GM23338 (cell line): ENCODE measurements around the gene MYL6. TPM values are rescaled to one million over a fixed set of nuclear protein-coding genes. Genes with fewer than 3 reads are reported as not detected.

Experiments
- ATAC-seq: fragments of 200-7000 bp; cut with Tn5 transposase; 3 replicates; pipeline ENCODE4 v1.9.1; 2020
- DNase-seq: peaks from one replicate; pipeline ENCODE4 v3.0.0-alpha.2; 2015; ENCODE audit warnings: low spot score
- H2AFZ ChIP-seq: fragments of 200-600 bp; sonication (generic); 2 replicates; pipeline ENCODE4 v1.8.0; 2016; ENCODE audit warnings: antibody characterized with exemption, mild to moderate bottlenecking, moderate library complexity
- H3F3A ChIP-seq: fragments of 200-600 bp; sonication (generic); replicated peaks from 2 replicates; pipeline ENCODE4 v1.8.0; 2017; ENCODE audit warnings: antibody characterized with exemption, mixed run types, low read depth
- H3K27ac ChIP-seq: fragments of 200-600 bp; sonication (generic); 2 replicates; pipeline ENCODE4 v1.6.1; 2016; ENCODE audit warnings: low read depth
- H3K27me3 ChIP-seq: fragments of 200-600 bp; sonication (generic); 2 replicates; pipeline ENCODE4 v1.8.0; 2016; ENCODE audit warnings: mild to moderate bottlenecking, mixed run types, moderate library complexity; ENCODE audit not compliant: insufficient read depth
- H3K36me3 ChIP-seq: fragments of 200-600 bp; sonication (generic); 2 replicates; pipeline ENCODE4 v1.8.0; 2016; ENCODE audit warnings: mild to moderate bottlenecking; ENCODE audit not compliant: insufficient read depth
- H3K4me1 ChIP-seq: fragments of 200-600 bp; sonication (generic); 2 replicates; pipeline ENCODE4 v1.8.0; 2016; ENCODE audit warnings: mild to moderate bottlenecking, moderate library complexity; ENCODE audit not compliant: insufficient read depth
- H3K4me2 ChIP-seq: fragments of 200-600 bp; sonication (generic); 2 replicates; pipeline ENCODE4 v1.7.1; 2017; ENCODE audit warnings: mixed run types
- H3K4me3 ChIP-seq: fragments of 200-600 bp; sonication (generic); 2 replicates; pipeline ENCODE4 v1.6.1; 2016; ENCODE audit warnings: mixed run types
- H3K79me2 ChIP-seq: fragments of 200-600 bp; sonication (generic); replicated peaks from 2 replicates; pipeline ENCODE4 v1.8.0; 2017; ENCODE audit warnings: mild to moderate bottlenecking; ENCODE audit not compliant: insufficient read depth
- H3K9me2 ChIP-seq: fragments of 200-600 bp; sonication (generic); 2 replicates; pipeline ENCODE4 v1.8.0; 2017; ENCODE audit not compliant: insufficient read depth
- H4K20me1 ChIP-seq: fragments of 200-600 bp; sonication (generic); replicated peaks from 2 replicates; pipeline ENCODE4 v1.8.0; 2017; ENCODE audit warnings: mild to moderate bottlenecking; ENCODE audit not compliant: insufficient read depth
- H3K27ac Mint-ChIP-seq: 2 replicates; pipeline ENCODE4 v1.8.0; 2020; ENCODE audit warnings: inconsistent platforms, mild to moderate bottlenecking, moderate library complexity, mixed read lengths
- H3K27me3 Mint-ChIP-seq: 3 replicates; pipeline ENCODE4 v1.8.0; 2022; ENCODE audit warnings: low read depth, mild to moderate bottlenecking, moderate library complexity, mixed read lengths, inconsistent platforms; ENCODE audit not compliant: insufficient read depth, poor library complexity
- H3K36me3 Mint-ChIP-seq: 3 replicates; pipeline ENCODE4 v1.8.0; 2021; ENCODE audit warnings: low read depth, mild to moderate bottlenecking, inconsistent platforms, moderate library complexity, mixed read lengths
- H3K4me1 Mint-ChIP-seq: 3 replicates; pipeline ENCODE4 v1.8.0; 2020; ENCODE audit warnings: mild to moderate bottlenecking, inconsistent platforms, mixed read lengths
- H3K4me3 Mint-ChIP-seq: 3 replicates; pipeline ENCODE4 v1.8.0; 2021; ENCODE audit warnings: moderate library complexity, mild to moderate bottlenecking, inconsistent platforms, mixed read lengths
- H3K9me3 Mint-ChIP-seq: 3 replicates; pipeline ENCODE4 v1.8.0; 2020; ENCODE audit warnings: moderate library complexity, mild to moderate bottlenecking, inconsistent platforms, mixed read lengths
- CREB1 ChIP-seq: fragments of 250-450 bp; sonication (Bioruptor Pico); IDR thresholded peaks from 2 replicates; pipeline ENCODE4 v1.5.0; 2020; ENCODE audit warnings: low read depth, mild to moderate bottlenecking, moderate library complexity
- CTCF ChIP-seq, 2 experiments: fragments of 200-600 bp in 1 of 2; sonication (generic) in 1 of 2; conservative IDR thresholded peaks; 2 replicates each; pipeline versions ENCODE4 v1.5.1 to v1.6.1; 2016 to 2017; ENCODE audit warnings: antibody characterized with exemption in 2 of 2, low read depth in 2 of 2, mild to moderate bottlenecking in 2 of 2, moderate library complexity in 1 of 2
- POLR2AphosphoS5 ChIP-seq: IDR thresholded peaks from 2 replicates; pipeline ENCODE4 v1.6.1; 2016; ENCODE audit warnings: antibody characterized with exemption, low read depth
- ZNF462 ChIP-seq: fragments of 250-450 bp; sonication (Bioruptor Pico); IDR thresholded peaks from 2 replicates; pipeline ENCODE4 v1.5.0; 2020; ENCODE audit warnings: mild to moderate bottlenecking, moderate library complexity
- polyA plus RNA-seq: library from polyadenylated mRNA; unstranded; fragments of >200 nt; fragmentation: Nextera tagmentation; extraction: Ambion mirVana; gene quantifications from 2 replicates; pipeline ENCODE4 v1.2.1, GENCODE V29; 2016
- total RNA-seq: library from RNA; depleted of rRNA; stranded (reverse); fragments of >200 nt; shearing (Covaris generic); gene quantifications from 2 replicates; pipeline ENCODE4 v1.2.3, GENCODE V29; 2014
- TF ChIP-seq, protein P1 (sequence below): IDR thresholded peaks from one replicate; pipeline ENCODE4 v1.6.1; 2018; ENCODE audit warnings: antibody characterized with exemption; ENCODE audit not compliant: unreplicated experiment

MYL6 gene
- total and polyA plus RNA-seq, 2 experiments from 2014 or later, result 1,092 to 1,545 TPM

DNA sequence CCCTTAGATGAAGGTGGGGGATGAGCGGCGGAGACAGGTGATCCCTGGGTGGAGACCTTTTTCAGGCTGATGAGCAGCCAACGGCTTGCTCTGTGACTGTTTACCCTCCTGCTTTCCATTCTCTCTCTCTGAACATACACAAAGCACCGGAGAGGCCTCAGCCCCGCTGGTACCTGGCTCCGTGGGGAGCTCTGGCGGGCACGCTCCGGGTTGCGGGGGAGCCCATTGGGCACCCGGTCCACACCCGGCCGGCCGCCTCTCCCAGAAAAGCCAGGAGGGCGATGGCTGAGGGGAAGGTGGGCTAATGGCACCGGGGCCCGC, 30.6 kb downstream of the MYL6 start (continued):
- TF ChIP-seq, protein P1, sequence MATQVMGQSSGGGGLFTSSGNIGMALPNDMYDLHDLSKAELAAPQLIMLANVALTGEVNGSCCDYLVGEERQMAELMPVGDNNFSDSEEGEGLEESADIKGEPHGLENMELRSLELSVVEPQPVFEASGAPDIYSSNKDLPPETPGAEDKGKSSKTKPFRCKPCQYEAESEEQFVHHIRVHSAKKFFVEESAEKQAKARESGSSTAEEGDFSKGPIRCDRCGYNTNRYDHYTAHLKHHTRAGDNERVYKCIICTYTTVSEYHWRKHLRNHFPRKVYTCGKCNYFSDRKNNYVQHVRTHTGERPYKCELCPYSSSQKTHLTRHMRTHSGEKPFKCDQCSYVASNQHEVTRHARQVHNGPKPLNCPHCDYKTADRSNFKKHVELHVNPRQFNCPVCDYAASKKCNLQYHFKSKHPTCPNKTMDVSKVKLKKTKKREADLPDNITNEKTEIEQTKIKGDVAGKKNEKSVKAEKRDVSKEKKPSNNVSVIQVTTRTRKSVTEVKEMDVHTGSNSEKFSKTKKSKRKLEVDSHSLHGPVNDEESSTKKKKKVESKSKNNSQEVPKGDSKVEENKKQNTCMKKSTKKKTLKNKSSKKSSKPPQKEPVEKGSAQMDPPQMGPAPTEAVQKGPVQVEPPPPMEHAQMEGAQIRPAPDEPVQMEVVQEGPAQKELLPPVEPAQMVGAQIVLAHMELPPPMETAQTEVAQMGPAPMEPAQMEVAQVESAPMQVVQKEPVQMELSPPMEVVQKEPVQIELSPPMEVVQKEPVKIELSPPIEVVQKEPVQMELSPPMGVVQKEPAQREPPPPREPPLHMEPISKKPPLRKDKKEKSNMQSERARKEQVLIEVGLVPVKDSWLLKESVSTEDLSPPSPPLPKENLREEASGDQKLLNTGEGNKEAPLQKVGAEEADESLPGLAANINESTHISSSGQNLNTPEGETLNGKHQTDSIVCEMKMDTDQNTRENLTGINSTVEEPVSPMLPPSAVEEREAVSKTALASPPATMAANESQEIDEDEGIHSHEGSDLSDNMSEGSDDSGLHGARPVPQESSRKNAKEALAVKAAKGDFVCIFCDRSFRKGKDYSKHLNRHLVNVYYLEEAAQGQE, result no peak
- TF ChIP-seq CTCF (conservative IDR thresholded peaks at IDR 0.05; ENCODE audit: low read depth in 2 of 2), result no peak

DNA sequence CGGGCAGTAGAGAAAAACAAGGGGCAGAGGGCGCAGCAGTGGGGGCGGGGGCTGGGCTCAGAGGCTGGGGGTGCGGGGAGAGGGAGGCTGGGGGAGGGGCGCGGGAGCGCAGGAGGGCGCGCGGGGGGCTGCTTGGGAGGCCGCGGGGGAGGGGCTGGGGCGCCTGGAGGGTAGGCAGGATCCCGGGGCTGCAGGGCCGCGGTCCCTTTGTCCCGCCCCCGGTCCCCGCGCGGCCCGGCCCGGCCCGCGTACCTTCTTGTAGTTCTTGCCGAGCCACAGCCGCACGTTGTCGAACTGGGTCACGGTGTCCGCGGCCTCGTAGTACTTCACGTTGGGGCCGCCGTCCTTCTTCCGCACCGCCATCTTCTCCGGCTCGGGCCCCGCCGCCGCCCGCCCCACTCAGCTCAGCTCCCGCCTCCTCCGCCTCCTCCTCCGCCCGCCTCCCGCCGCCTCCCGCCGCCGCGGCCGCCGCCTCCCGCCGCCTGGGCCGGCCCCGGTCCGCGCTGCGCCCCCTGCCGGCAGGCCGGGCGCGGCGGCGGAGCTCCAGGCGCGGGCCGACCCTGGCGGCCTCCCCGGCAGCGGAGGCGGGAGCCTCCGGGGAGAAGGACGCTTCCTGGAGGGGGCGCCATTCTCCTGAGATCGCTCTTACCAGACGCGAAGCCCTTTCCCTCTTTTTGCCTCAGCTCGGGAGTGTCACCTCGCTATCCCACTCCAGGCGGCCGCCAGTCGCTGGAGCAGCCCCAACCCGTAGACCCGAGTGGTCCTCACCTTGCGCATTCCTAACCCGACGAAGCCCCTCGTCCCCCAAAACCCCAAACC, 31.1 kb downstream of the MYL6 start, which contains the start of gene SMARCC2:
Gene SMARCC2 (minus strand): TSS at position 385 of the 819 bp plus-strand sequence. CDS start 22 bp downstream, at position 363.
- TF ChIP-seq CTCF (conservative IDR thresholded peaks at IDR 0.05; ENCODE audit: low read depth in 2 of 2) (peak; percentile 55 to 78), POLR2AphosphoS5 (peak; percentile 53), ZNF462 (CRISPR knock-in tag) (no peak), CREB1 (CRISPR knock-in tag) (peak; percentile 28; the same call in 1 of the 2 replicates)
- H3K27me3 ChIP-seq, result no peaks in the 10 kb centered on the region
- ATAC-seq (peak; percentile 77), DNase-seq (peak; percentile 93)
- peak within 1 kb of the TSS; percentile 100 for H3K27ac ChIP-seq
- peaks cover 17% of the 10 kb centered on the region; the same call in 1 of the 2 replicates for H3F3A ChIP-seq
- Mint-ChIP-seq H3K9me3 (peaks cover 6% of the 10 kb centered on the region; the same call in 2 of the 3 replicates), H3K36me3 (peaks cover 53% of the 10 kb centered on the region), H3K27ac (peak within 1 kb of the TSS; percentile 98), H3K4me1 (peaks cover 29% of the 10 kb centered on the region), H3K4me3 (peak within 1 kb of the TSS; percentile 99), H3K27me3 (peaks cover 15% of the 10 kb centered on the region)
- peak within 1 kb of the TSS; percentile 97 for H3K4me2 ChIP-seq
- H3K4me3 ChIP-seq, result peak within 1 kb of the TSS; percentile 100
- H3K36me3 ChIP-seq, result peaks cover 23% of the 10 kb centered on the region
- H3K79me2 ChIP-seq, result peaks cover 35% of the 10 kb centered on the region
- no peaks in the 10 kb centered on the region for H3K9me2 ChIP-seq
- peaks cover 13% of the 10 kb centered on the region for H4K20me1 ChIP-seq
- peak within 1 kb of the TSS; percentile 97 for H2AFZ ChIP-seq
- peaks cover 12% of the 10 kb centered on the region for H3K4me1 ChIP-seq
